Naive thymus-derived CD8-positive, alpha-beta T cell (primary cell): ENCODE measurements around the gene ALDH7A1. TPM values are rescaled to one million over a fixed set of nuclear protein-coding genes. Genes with fewer than 3 reads are reported as not detected.
A peak's percentile ranks its signal among the peaks of the same experiment; 100 is the strongest.

Experiments
- ATAC-seq, 2 donors: fragments of 150-1000 bp; cut with Tn5 transposase in 1 of 2; sonication (Bioruptor Pico), chemical (Tn5 transposase) in 1 of 2; 1 replicate in 1 of 2; 2 replicates in 1 of 2; pipeline ENCODE4 v1.10.0; 2021; ENCODE audit warnings: mild to moderate bottlenecking in 2 of 2, moderate library complexity in 2 of 2
- POLR2A ChIA-PET: fragments of 350-600 bp; sonication (Branson Sonifier 250); formaldehyde crosslinking; loops from one replicate; lab custom pipeline; 2021; ENCODE audit warnings: antibody characterized with exemption; lab: Charles Lee
- DNase-seq, 10 donors: peaks; one replicate each; pipeline versions ENCODE4 v3.0.0 to v3.0.0-alpha.2; 2020 to 2022
- H3K27ac Mint-ChIP-seq, 10 donors: one replicate each; pipeline ENCODE4 v1.8.0; 2020 to 2022; ENCODE audit warnings: mild to moderate bottlenecking in 10 of 10, mixed read lengths in 10 of 10, moderate library complexity in 4 of 10, inconsistent platforms in 1 of 10
- H3K27me3 Mint-ChIP-seq, 5 donors: one replicate each; pipeline ENCODE4 v1.8.0; 2021 to 2022; ENCODE audit warnings: mixed read lengths in 5 of 5
- H3K36me3 Mint-ChIP-seq, 3 donors: one replicate each; pipeline ENCODE4 v1.8.0; 2020 to 2022; ENCODE audit warnings: mixed read lengths in 3 of 3, mild to moderate bottlenecking in 2 of 3, inconsistent platforms in 1 of 3
- H3K4me1 Mint-ChIP-seq, 4 donors: one replicate each; pipeline ENCODE4 v1.8.0; 2021 to 2022; ENCODE audit warnings: mixed read lengths in 4 of 4
- H3K4me3 Mint-ChIP-seq, 10 donors: one replicate each; pipeline ENCODE4 v1.8.0; 2020 to 2022; ENCODE audit warnings: mild to moderate bottlenecking in 10 of 10, mixed read lengths in 10 of 10, moderate library complexity in 6 of 10, inconsistent platforms in 1 of 10
- H3K9me3 Mint-ChIP-seq, 9 donors: one replicate each; pipeline ENCODE4 v1.8.0; 2020 to 2022; ENCODE audit warnings: mixed read lengths in 9 of 9, mild to moderate bottlenecking in 3 of 9, inconsistent platforms in 1 of 9, moderate library complexity in 1 of 9
- polyA plus RNA-seq, 3 donors: library from polyadenylated mRNA; unstranded; fragments of 300-500 nt; fragmentation: Illumina TruSeq; gene quantifications; one replicate each; pipeline ENCODE4 v1.2.3, GENCODE V29; 2021
- total RNA-seq, 8 experiments: library from RNA in 2 of 8; stranded (reverse) in 2 of 8; gene quantifications; one replicate each; pipeline ENCODE4 v1.2.3 and lab custom pipeline; 2021 to 2026

ALDH7A1 gene
- total and polyA plus RNA-seq, 5 experiments from 2014 or later, result 3.0 to 6.0 (median 5.3) TPM

GRCh38 chr5:126492939-126493338 lies 102.1 kb downstream of the ALDH7A1 start:
- POLR2A ChIA-PET, result no interaction called here

GRCh38 chr5:126490167-126490940 lies 104.7 kb downstream of the ALDH7A1 start:
- no peak for DNase-seq
- Mint-ChIP-seq H3K9me3 (no peaks in the 10 kb centered on the region), H3K27ac (peak overlapping the region in 9 of 10 donors; percentile 8 to 80 (median 47))

More at GRCh38 chr5:126492939-126493338, 102.1 kb downstream of the ALDH7A1 start:
- Mint-ChIP-seq H3K4me3 (no peak overlapping the region), H3K27me3 (no peaks in the 10 kb centered on the region), H3K27ac (peak overlapping the region in 5 of 10 donors; percentile 12 to 58 (median 40)), H3K36me3 (peaks cover 0 to 38% (median 0%) of the 10 kb centered on the region in 3 donors), H3K4me1 (peaks cover 0 to 14% (median 6%) of the 10 kb centered on the region in 4 donors), H3K9me3 (no peaks in the 10 kb centered on the region)
- DNase-seq, result no peak
- ATAC-seq, result no peak

GRCh38 chr5:126488443-126489065 lies 106.5 kb downstream of the ALDH7A1 start:
- no peaks in the 10 kb centered on the region for H3K27me3 Mint-ChIP-seq
- peak overlapping the region in 1 of 10 donors; percentile 75 for H3K27ac Mint-ChIP-seq
- no peaks in the 10 kb centered on the region for H3K9me3 Mint-ChIP-seq
- peaks cover 0 to 1% (median 0%) of the 10 kb centered on the region in 4 donors for H3K4me1 Mint-ChIP-seq
- peaks cover 5 to 75% (median 19%) of the 10 kb centered on the region in 3 donors for H3K36me3 Mint-ChIP-seq
- no peak for ATAC-seq
- POLR2A ChIA-PET, result no interaction called here
- no peak overlapping the region for H3K4me3 Mint-ChIP-seq
- DNase-seq, result no peak

More at GRCh38 chr5:126490167-126490940, 104.7 kb downstream of the ALDH7A1 start:
- Mint-ChIP-seq H3K27me3 (no peaks in the 10 kb centered on the region), H3K36me3 (peaks cover 5 to 61% (median 16%) of the 10 kb centered on the region in 3 donors), H3K4me3 (no peak overlapping the region), H3K4me1 (peaks cover 0 to 1% (median 0%) of the 10 kb centered on the region in 4 donors)
- ATAC-seq, result no peak
- POLR2A ChIA-PET, result no interaction called here

DNA sequence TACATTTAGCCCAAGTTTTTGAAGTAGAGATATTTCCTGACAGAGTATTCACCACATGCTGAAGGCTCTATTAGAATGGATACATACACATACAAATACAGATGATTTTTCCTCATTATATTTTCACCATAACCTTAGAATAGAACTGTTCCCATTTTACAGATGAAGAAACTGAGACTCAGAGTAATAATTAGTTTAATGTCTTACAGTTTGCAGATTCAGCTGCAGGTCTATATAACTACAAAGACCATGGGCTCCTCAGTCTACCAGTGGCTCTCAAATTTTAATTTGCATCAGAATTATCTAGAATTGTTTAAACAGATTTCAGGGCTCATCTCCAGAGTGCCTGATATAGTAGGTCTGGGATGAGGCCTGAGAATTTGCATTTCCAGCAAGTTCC lies 107.4 kb downstream of the ALDH7A1 start:
- DNase-seq, result no peak
- no peak for ATAC-seq
- POLR2A ChIA-PET, result no interaction called here
- peak overlapping the region in 3 of 10 donors; percentile 7 to 29 (median 19) for H3K27ac Mint-ChIP-seq
- no peaks in the 10 kb centered on the region for H3K9me3 Mint-ChIP-seq
- H3K4me1 Mint-ChIP-seq, result peaks cover 0 to 1% (median 0%) of the 10 kb centered on the region in 4 donors
- H3K27me3 Mint-ChIP-seq, result no peaks in the 10 kb centered on the region
- H3K4me3 Mint-ChIP-seq, result no peak overlapping the region
- H3K36me3 Mint-ChIP-seq, result peaks cover 5 to 78% (median 25%) of the 10 kb centered on the region in 3 donors

DNA sequence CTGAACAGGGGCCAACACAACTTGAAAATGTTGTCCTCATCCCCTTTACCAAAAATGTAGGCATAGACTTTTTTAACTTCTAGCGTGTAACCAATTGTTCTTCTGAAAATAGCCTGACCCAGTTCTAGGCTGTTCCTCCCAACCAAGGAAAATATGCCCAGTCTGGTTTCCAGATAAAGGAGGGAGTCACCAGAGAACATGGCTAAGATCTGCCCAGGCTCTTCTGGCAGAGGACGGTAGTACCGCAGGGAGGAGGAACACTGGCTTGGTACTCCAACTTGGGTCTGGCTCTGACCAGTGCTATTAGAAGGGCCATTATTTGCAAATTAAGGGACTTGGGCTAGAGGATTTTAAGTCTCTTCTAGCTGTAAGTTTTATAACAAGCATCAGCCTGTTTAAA lies 108.7 kb downstream of the ALDH7A1 start:
- ATAC-seq, result no peak
- no peaks in the 10 kb centered on the region for H3K27me3 Mint-ChIP-seq

GRCh38 chr5:126484253-126484652 lies 110.8 kb downstream of the ALDH7A1 start:
- Mint-ChIP-seq H3K4me3 (no peak overlapping the region), H3K27me3 (no peaks in the 10 kb centered on the region), H3K4me1 (no peaks in the 10 kb centered on the region), H3K27ac (peak overlapping the region in 1 of 10 donors; percentile 86), H3K9me3 (no peaks in the 10 kb centered on the region), H3K36me3 (peaks cover 12 to 97% (median 25%) of the 10 kb centered on the region in 3 donors)
- no peak for ATAC-seq
- DNase-seq, result no peak
- POLR2A ChIA-PET, result no interaction called here

More for the DNA sequence above, 108.7 kb downstream of the ALDH7A1 start:
- no peak overlapping the region for H3K4me3 Mint-ChIP-seq
- POLR2A ChIA-PET, result no interaction called here
- peak overlapping the region in 2 of 10 donors; percentile 28 to 38 for H3K27ac Mint-ChIP-seq
- DNase-seq, result no peak
- peaks cover 0 to 1% (median 0%) of the 10 kb centered on the region in 4 donors for H3K4me1 Mint-ChIP-seq
- H3K9me3 Mint-ChIP-seq, result no peaks in the 10 kb centered on the region
- peaks cover 5 to 88% (median 25%) of the 10 kb centered on the region in 3 donors for H3K36me3 Mint-ChIP-seq

DNA sequence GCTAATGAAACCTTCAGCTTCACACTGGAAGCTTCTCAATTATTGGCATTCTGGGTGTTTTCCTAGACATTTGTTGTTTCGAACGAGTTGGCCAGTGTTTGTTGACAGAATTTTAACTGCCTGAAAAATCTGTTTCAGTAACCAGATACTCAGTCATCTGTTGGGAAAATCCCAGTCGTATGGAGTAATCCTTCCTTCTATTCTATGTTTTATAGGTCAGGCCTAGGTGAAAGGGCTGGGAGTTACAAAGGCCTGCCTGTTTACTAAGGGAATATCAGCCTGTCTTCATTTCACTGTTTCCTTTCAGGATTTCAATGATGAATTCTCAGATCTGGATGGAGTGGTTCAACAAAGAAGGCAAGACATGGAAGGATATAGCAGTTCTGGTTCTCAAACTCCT lies 111.9 kb downstream of the ALDH7A1 start:
- Mint-ChIP-seq H3K9me3 (no peaks in the 10 kb centered on the region), H3K4me3 (no peak overlapping the region), H3K36me3 (peaks cover 12 to 88% (median 28%) of the 10 kb centered on the region in 3 donors), H3K27ac (peak overlapping the region in 2 of 10 donors; percentile 25 to 62), H3K27me3 (no peaks in the 10 kb centered on the region), H3K4me1 (no peaks in the 10 kb centered on the region)
- POLR2A ChIA-PET, result no interaction called here
- DNase-seq (no peak), ATAC-seq (no peak)

DNA sequence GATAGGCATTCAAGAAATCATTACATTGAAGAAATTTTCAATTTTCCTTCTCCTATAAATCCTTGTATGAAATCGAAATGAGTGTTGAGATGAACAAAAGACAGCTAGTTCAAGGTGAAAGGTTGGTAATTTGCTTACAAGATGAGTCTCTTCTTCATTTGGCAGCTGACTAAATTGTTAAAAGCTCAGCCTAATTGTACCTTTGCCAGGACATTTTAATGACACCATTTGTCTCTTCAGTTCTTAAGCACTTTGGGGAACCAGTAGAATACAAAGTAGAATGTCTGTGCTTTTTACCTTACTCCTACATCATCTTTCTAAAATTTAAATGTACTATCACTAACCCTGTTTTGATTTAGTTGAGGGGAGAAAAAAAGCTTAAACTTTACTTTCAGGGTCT lies 112.4 kb downstream of the ALDH7A1 start:
- H3K27ac Mint-ChIP-seq, result peak overlapping the region in 3 of 10 donors; percentile 25 to 44 (median 31)
- POLR2A ChIA-PET, result no interaction called here

DNA sequence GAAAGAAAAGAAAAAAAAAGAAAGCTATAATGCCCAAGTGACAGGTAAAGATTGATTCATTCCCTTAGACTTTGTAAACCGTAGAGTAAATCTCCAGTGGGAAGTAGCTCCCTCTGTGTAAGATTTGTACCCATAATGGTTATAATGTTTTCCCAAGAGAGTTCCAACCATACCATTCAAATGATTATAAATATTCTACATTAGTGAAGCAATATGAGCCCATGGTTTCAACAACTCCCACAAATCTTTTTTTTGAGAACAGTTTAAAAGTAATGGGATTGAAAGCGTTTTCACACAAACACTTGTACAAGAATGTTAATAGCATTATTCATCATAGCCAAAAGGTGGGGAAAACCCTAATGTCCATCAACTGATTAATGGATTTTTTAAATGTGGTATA lies 113.8 kb downstream of the ALDH7A1 start:
- DNase-seq, result no peak
- Mint-ChIP-seq H3K4me1 (no peaks in the 10 kb centered on the region), H3K27me3 (no peaks in the 10 kb centered on the region), H3K9me3 (no peaks in the 10 kb centered on the region), H3K27ac (no peak overlapping the region), H3K36me3 (peaks cover 7 to 76% (median 23%) of the 10 kb centered on the region in 3 donors), H3K4me3 (no peak overlapping the region)
- POLR2A ChIA-PET, result interaction anchor here (0.6 kb wide), 1 partner anchor 23 kb away, joined by 4 read pairs; no protein-coding TSS in a partner anchor
- ATAC-seq, result no peak

More for the DNA sequence above, 112.4 kb downstream of the ALDH7A1 start:
- no peak for DNase-seq
- Mint-ChIP-seq H3K27me3 (no peaks in the 10 kb centered on the region), H3K4me3 (no peak overlapping the region), H3K9me3 (no peaks in the 10 kb centered on the region), H3K36me3 (peaks cover 12 to 87% (median 29%) of the 10 kb centered on the region in 3 donors), H3K4me1 (no peaks in the 10 kb centered on the region)
- no peak for ATAC-seq

Other genes starting within 250 kb of the ALDH7A1 start
- gene GRAMD2B, start 171.8 kb downstream of the ALDH7A1 start, total RNA-seq, result 1 to 10 TPM; 5.0 to 6.6 TPM
- 1 to 10 TPM; 5.3 to 7.1 (median 6.0) TPM for gene GRAMD2B, start 171.8 kb downstream of the ALDH7A1 start, polyA plus RNA-seq
- 10 to 100 TPM; 49.5 to 53.6 TPM for gene PHAX, start 5.7 kb upstream of the ALDH7A1 start, total RNA-seq
- 10 to 100 TPM; 75.3 to 92.8 (median 83.9) TPM for gene PHAX, start 5.7 kb upstream of the ALDH7A1 start, polyA plus RNA-seq
- gene LMNB1, start 181.9 kb upstream of the ALDH7A1 start, total RNA-seq, result 10 to 100 TPM; 27.7 to 27.8 TPM
- gene LMNB1, start 181.9 kb upstream of the ALDH7A1 start, polyA plus RNA-seq, result 1 to 10 TPM; 6.1 to 8.2 (median 7.9) TPM